OCI-LY7 (cell line): ENCODE data around the gene LIX1.
"Not testable (repeated sequence)": the region's sequence is repeated elsewhere in the genome, so short reads cannot be mapped to it uniquely, and the experiment has no call there.

ENCODE experiments used
- CTCF ChIP-seq: fragments of 200-600 bp; sonication (generic); conservative IDR thresholded peaks from 2 replicates; pipeline ENCODE4 v1.5.1; 2014; ENCODE audit warnings: mild to moderate bottlenecking, antibody characterized with exemption, low read length, moderate library complexity, mixed read lengths
- EZH2phosphoT487 ChIP-seq: fragments of 200-600 bp; sonication (generic); IDR thresholded peaks from 2 replicates; pipeline ENCODE4 v1.6.1; 2018; ENCODE audit warnings: low read depth, borderline replicate concordance, mild to moderate bottlenecking, mixed run types, antibody characterized with exemption, low read length, moderate library complexity, mixed read lengths

- not testable (repeated sequence) for TF ChIP-seq EZH2phosphoT487, CTCF
These were observed 57.5 kb downstream of the LIX1 start for GRCh38 chr5:97084782-97085458.
